NK-92 (cell line): ENCODE data around the gene CASZ1.

Experiments
- DNase-seq: peaks from one replicate; lab custom pipeline; 2025; ENCODE audit not compliant: unreplicated experiment; lab: John Stamatoyannopoulos, UW

CASZ1 gene

DNA sequence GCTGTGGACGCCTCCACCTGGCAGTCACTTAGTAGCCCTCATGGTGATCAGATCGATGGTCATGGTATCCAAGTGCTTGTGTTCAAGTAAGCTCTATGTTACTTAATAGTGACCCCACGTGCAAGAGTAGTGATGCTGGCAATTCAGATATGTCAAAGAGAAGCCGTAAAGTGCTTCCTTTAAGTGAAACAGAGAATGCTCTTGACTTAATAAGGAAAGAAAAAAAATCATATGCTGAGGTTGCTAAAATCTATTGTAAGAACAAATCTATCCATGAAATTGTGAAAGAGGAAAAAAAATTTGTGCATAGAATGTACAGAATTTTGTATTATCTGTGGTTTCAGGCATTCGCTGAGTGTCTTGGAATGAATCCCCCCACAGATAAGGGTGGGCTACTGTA, 207.8 kb downstream of the CASZ1 start:
- DNase-seq, result no peak
